K562 (cell line): Measurements from ENCODE around the gene MUC5AC. TPM values are rescaled to one million over a fixed set of nuclear protein-coding genes. Genes with fewer than 3 reads are reported as not detected.

Source experiments
- DPF2 ChIP-seq: fragments of 450-650 bp; IDR thresholded peaks from 2 replicates; pipeline ENCODE4 v1.6.1; 2016
- ERF ChIP-seq: fragments of 450-650 bp; formaldehyde crosslinking; IDR thresholded peaks from 2 replicates; pipeline ENCODE4 v1.4.0; 2020; ENCODE audit warnings: mild to moderate bottlenecking, mixed read lengths
- PHB2 ChIP-seq: fragments of 450-650 bp; IDR thresholded peaks from 2 replicates; pipeline ENCODE4 v1.6.1; 2017; ENCODE audit warnings: low read depth
- SP1 ChIP-seq: sonication (generic); formaldehyde crosslinking; IDR thresholded peaks from 2 replicates; pipeline ENCODE4 v1.8.1; 2022; ENCODE audit warnings: mild to moderate bottlenecking, missing genetic modification reagents
- TRIM28 ChIP-seq: fragments of 450-650 bp; IDR thresholded peaks from 2 replicates; pipeline ENCODE4 v1.6.1; 2017
- polyA plus RNA-seq, 8 experiments: library from polyadenylated mRNA; depleted of rRNA in 4 of 8; stranded (reverse) in 5 of 8; unstranded in 3 of 8; fragments of >200 nt; fragmentation: Nextera tagmentation in 2 of 8; fragmentation: Illumina TruSeq in 1 of 8; extraction: Ambion mirVana in 2 of 8; extraction: Trizol in 1 of 8; gene quantifications; 2 replicates each; pipeline versions ENCODE4 v1.2.1 to v1.2.3, GENCODE V29; 2011 to 2014; ENCODE audit warnings: inconsistent platforms in 1 of 8, missing spikeins in 1 of 8
- total RNA-seq, 7 experiments: library from RNA; depleted of rRNA in 6 of 7; stranded (reverse); fragments of >200 nt in 6 of 7; fragmentation: Illumina TruSeq in 2 of 7; extraction: Trizol in 2 of 7; gene quantifications; 2 replicates each; pipeline versions ENCODE4 v1.2.1 to v1.2.3, GENCODE V29; 2011 to 2021; ENCODE audit warnings: low replicate concordance in 1 of 7
- TF ChIP-seq, protein P1 (sequence below): sonication (generic); formaldehyde crosslinking; IDR thresholded peaks from 2 replicates; pipeline ENCODE4 v1.8.1; 2023; ENCODE audit warnings: mild to moderate bottlenecking, missing genetic modification reagents, moderate library complexity
- TF ChIP-seq, protein P2 (sequence below): fragments of 450-650 bp; IDR thresholded peaks from 2 replicates; pipeline ENCODE4 v1.6.1; 2016; ENCODE audit warnings: antibody characterized with exemption
- TF ChIP-seq, protein P3 (sequence below): sonication (generic); formaldehyde crosslinking; IDR thresholded peaks from 2 replicates; pipeline ENCODE4 v1.8.0; 2022; ENCODE audit warnings: missing genetic modification reagents, mild to moderate bottlenecking, borderline replicate concordance

Gene MUC5AC
- total and polyA plus RNA-seq, 9 of the 15 experiments (the other 6 are each of a cell fraction or from before 2014, with no cell fraction given), result not detected

DNA sequence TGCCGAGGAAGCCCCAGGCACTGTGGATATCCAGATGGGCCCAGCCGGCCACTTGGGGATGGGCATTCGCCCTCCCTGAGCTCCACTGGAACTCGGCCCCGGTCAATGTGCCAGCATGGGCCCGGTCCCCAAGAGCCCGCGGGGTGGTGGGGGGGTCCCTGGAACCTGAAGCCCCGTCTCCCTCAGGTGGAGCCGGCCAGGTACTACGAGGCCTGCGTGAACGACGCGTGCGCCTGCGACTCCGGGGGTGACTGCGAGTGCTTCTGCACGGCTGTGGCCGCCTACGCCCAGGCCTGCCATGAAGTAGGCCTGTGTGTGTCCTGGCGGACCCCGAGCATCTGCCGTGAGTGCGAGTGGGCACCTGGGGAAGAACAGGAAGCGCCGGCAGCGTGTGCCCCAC lies 21.2 kb downstream of the MUC5AC start (continued):
- TF ChIP-seq, protein P1, sequence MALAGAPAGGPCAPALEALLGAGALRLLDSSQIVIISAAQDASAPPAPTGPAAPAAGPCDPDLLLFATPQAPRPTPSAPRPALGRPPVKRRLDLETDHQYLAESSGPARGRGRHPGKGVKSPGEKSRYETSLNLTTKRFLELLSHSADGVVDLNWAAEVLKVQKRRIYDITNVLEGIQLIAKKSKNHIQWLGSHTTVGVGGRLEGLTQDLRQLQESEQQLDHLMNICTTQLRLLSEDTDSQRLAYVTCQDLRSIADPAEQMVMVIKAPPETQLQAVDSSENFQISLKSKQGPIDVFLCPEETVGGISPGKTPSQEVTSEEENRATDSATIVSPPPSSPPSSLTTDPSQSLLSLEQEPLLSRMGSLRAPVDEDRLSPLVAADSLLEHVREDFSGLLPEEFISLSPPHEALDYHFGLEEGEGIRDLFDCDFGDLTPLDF, result no peak
- TF ChIP-seq TRIM28 (no peak), ERF (CRISPR knock-in tag) (no peak), PHB2 (no peak), SP1 (CRISPR knock-in tag) (no peak), DPF2 (no peak)
- TF ChIP-seq, protein P2, sequence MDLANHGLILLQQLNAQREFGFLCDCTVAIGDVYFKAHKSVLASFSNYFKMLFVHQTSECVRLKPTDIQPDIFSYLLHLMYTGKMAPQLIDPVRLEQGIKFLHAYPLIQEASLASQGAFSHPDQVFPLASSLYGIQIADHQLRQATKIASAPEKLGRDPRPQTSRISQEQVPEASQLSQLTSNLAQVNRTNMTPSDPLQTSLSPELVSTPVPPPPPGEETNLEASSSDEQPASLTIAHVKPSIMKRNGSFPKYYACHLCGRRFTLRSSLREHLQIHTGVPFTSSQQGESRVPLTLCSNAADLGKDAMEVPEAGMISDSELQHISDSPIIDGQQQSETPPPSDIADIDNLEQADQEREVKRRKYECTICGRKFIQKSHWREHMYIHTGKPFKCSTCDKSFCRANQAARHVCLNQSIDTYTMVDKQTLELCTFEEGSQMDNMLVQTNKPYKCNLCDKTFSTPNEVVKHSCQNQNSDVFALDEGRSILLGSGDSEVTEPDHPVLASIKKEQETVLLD, result no peak
- TF ChIP-seq, protein P3, sequence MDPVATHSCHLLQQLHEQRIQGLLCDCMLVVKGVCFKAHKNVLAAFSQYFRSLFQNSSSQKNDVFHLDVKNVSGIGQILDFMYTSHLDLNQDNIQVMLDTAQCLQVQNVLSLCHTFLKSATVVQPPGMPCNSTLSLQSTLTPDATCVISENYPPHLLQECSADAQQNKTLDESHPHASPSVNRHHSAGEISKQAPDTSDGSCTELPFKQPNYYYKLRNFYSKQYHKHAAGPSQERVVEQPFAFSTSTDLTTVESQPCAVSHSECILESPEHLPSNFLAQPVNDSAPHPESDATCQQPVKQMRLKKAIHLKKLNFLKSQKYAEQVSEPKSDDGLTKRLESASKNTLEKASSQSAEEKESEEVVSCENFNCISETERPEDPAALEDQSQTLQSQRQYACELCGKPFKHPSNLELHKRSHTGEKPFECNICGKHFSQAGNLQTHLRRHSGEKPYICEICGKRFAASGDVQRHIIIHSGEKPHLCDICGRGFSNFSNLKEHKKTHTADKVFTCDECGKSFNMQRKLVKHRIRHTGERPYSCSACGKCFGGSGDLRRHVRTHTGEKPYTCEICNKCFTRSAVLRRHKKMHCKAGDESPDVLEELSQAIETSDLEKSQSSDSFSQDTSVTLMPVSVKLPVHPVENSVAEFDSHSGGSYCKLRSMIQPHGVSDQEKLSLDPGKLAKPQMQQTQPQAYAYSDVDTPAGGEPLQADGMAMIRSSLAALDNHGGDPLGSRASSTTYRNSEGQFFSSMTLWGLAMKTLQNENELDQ, result no peak
